ENCODE results near the gene SEM1. TPM values are rescaled to one million over a fixed set of nuclear protein-coding genes. Genes with fewer than 3 reads are reported as not detected.

The SEM1 gene
- total and polyA plus RNA-seq, 2 of the 8 experiments (the other 6 are each of a cell fraction or from before 2014, with no cell fraction given): 20.8 to 75.3 TPM

- ChIA-PET CTCF (ENCODE audit: partially characterized antibody) (no interaction called here), POLR2A (ENCODE audit: partially characterized antibody) (no interaction called here)
- WGBS, 2 experiments (ENCODE audit: extremely low coverage in 1 of 2, insufficient coverage in 1 of 2, insufficient read length in 1 of 2, insufficient replicate concordance in 2 of 2, low coverage in 1 of 2, low lambda C conversion rate in 2 of 2, missing lambda C conversion rate in 1 of 2): 100% methylated on average over 4 of the region's 4 CpGs; no CpG with 5 or more reads in 1 of the 2 experiments
- Histone ChIP-seq H2BK5ac (ENCODE audit: low read depth, low read length) (no peak overlapping the region), H3K23ac (ENCODE audit: insufficient read length) (no peak overlapping the region), H3K4me1 (replicated peaks in 1 of 4; ENCODE audit: control insufficient read depth in 3 of 4, insufficient read depth in 4 of 4, low read length in 3 of 4) (no peaks in the 10 kb centered on the region), H3K9ac (replicated peaks in 1 of 4; ENCODE audit: extremely low read depth in 1 of 4, low read depth in 3 of 4, low read length in 3 of 4) (no peak overlapping the region), H3K14ac (ENCODE audit: insufficient read length) (no peak overlapping the region), H3K27me3 (replicated peaks in 1 of 4; ENCODE audit: control insufficient read depth in 3 of 4, extremely low read depth in 1 of 4, insufficient read depth in 3 of 4, low read length in 3 of 4) (no peaks in the 10 kb centered on the region), H2BK12ac (ENCODE audit: low read depth, low read length) (no peak overlapping the region), H3K18ac (ENCODE audit: extremely low read depth, low read length) (no peak overlapping the region), H3K79me1 (ENCODE audit: low read depth, low read length) (no peaks in the 10 kb centered on the region), H2BK20ac (ENCODE audit: low read length) (no peak overlapping the region), H2BK15ac (ENCODE audit: low read length) (no peak overlapping the region), H3K4me3 (ENCODE audit: extremely low read depth in 1 of 4, insufficient read depth in 2 of 4, low read depth in 3 of 4, low read length in 4 of 4) (no peak overlapping the region), H2BK120ac (replicated peaks; ENCODE audit: low read depth, low read length) (no peak overlapping the region), H4K5ac (ENCODE audit: insufficient read length, low read depth, low read length) (no peak overlapping the region), H4K8ac (ENCODE audit: extremely low read depth, insufficient read depth, low read length) (no peak overlapping the region), H3K36me3 (ENCODE audit: control insufficient read depth in 2 of 4, insufficient read depth in 4 of 4, low read length in 3 of 4) (no peaks in the 10 kb centered on the region), H2AK5ac (ENCODE audit: low read depth, low read length) (no peak overlapping the region), H3K79me2 (ENCODE audit: control insufficient read depth in 1 of 2, insufficient read depth in 2 of 2, low read length in 2 of 2) (no peaks in the 10 kb centered on the region), H3K4ac (replicated peaks; ENCODE audit: insufficient read length, low read depth, low read length) (no peak overlapping the region), H4K20me1 (replicated peaks in 1 of 2; ENCODE audit: control insufficient read depth in 1 of 2, insufficient read depth in 2 of 2, low read length in 2 of 2) (peaks cover 0 to 2% of the 10 kb centered on the region in 2 experiments), H3K9me3 (ENCODE audit: insufficient read depth in 2 of 2, low read depth in 1 of 2, low read length in 1 of 2) (no peaks in the 10 kb centered on the region), H4K91ac (replicated peaks; ENCODE audit: insufficient read length, low read length) (no peak overlapping the region), H2AFZ (ENCODE audit: low read length) (no peak overlapping the region), H3K27ac (ENCODE audit: low read depth, low read length) (no peak overlapping the region), H3K4me2 (ENCODE audit: insufficient read depth in 1 of 2, low read depth in 2 of 2, low read length in 2 of 2) (no peak overlapping the region), H3K23me2 (ENCODE audit: low read depth, low read length) (no peaks in the 10 kb centered on the region; the same call in 1 of the 2 replicates), H3K56ac (replicated peaks; ENCODE audit: insufficient read length, low read depth, low read length) (no peak overlapping the region)
- DNase-seq (ENCODE audit: low read depth in 1 of 2, low spot score in 2 of 2): no peak
- FAIRE-seq: no peak
- no peak for TF ChIP-seq CHD1 (IDR thresholded peaks at IDR 0.05; ENCODE audit: low read depth, low read length)
- TF ChIP-seq, protein P1, sequence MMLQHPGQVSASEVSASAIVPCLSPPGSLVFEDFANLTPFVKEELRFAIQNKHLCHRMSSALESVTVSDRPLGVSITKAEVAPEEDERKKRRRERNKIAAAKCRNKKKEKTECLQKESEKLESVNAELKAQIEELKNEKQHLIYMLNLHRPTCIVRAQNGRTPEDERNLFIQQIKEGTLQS (IDR thresholded peaks at IDR 0.05; ENCODE audit: insufficient read depth, low read depth, low read length): no peak
- TF ChIP-seq CHD2 (IDR thresholded peaks at IDR 0.05; ENCODE audit: low read length): no peak
Measured at GRCh38 chr7:96674565-96674964, 35.1 kb downstream of the SEM1 start.
